PC-3 (cell line): ENCODE data around the gene RAI1.

ENCODE experiments used
- CTCF ChIP-seq: fragments of 300-600 bp; sonication (generic); conservative IDR thresholded peaks from 2 replicates; pipeline ENCODE4 v1.5.1; 2017; ENCODE audit warnings: antibody characterized with exemption, low read depth, mild to moderate bottlenecking, low read length
- EZH2 ChIP-seq: fragments of 300-600 bp; sonication (generic); IDR thresholded peaks from one replicate; pipeline ENCODE4 v1.6.1; 2017; ENCODE audit warnings: antibody characterized with exemption, mild to moderate bottlenecking, low read length; ENCODE audit not compliant: unreplicated experiment
- EZH2phosphoT487 ChIP-seq: fragments of 300-600 bp; sonication (generic); IDR thresholded peaks from 2 replicates; pipeline ENCODE4 v1.6.1; 2018; ENCODE audit warnings: mild to moderate bottlenecking, antibody characterized with exemption, low read length, borderline replicate concordance

- TF ChIP-seq EZH2 (no peak), CTCF (no peak), EZH2phosphoT487 (no peak)
Measured at GRCh38 chr17:17819111-17819510, 137.9 kb downstream of the RAI1 start.
